Transverse colon (tissue), 4 donors: ENCODE measurements around the gene SF3B6. TPM values are rescaled to one million over a fixed set of nuclear protein-coding genes. Genes with fewer than 3 reads are reported as not detected.

ENCODE experiments used
- DNase-seq: peaks from one replicate; pipeline ENCODE4 v3.0.0-alpha.2; 2019
- H3K27ac ChIP-seq, 4 donors: fragments of 200-600 bp; sonication (generic); 2 replicates each; pipeline ENCODE4 v1.5.1; 2016 to 2018; ENCODE audit warnings: inconsistent platforms in 4 of 4
- H3K27me3 ChIP-seq: fragments of 200-600 bp; sonication (generic); 2 replicates; pipeline ENCODE4 v1.5.1; 2017; ENCODE audit warnings: inconsistent platforms
- H3K36me3 ChIP-seq, 4 donors: fragments of 200-600 bp; sonication (generic); 2 replicates each; pipeline ENCODE4 v1.5.1; 2017 to 2019; ENCODE audit warnings: inconsistent platforms in 4 of 4
- H3K4me1 ChIP-seq, 4 donors: fragments of 200-600 bp; sonication (generic); 2 replicates each; pipeline ENCODE4 v1.5.1; 2017 to 2020; ENCODE audit warnings: inconsistent platforms in 4 of 4
- H3K4me3 ChIP-seq, 4 donors: fragments of 200-600 bp; sonication (generic); 1 replicate in 1 of 4; 2 replicates in 3 of 4; pipeline versions ENCODE4 v1.5.1 to v1.6.1; 2017 to 2019; ENCODE audit warnings: inconsistent platforms in 4 of 4
- H3K9me3 ChIP-seq, 2 donors: fragments of 200-600 bp; sonication (generic); 2 replicates each; pipeline ENCODE4 v1.5.1; 2017 to 2019; ENCODE audit warnings: inconsistent platforms in 2 of 2
- EP300 ChIP-seq: sonication (generic); formaldehyde crosslinking; IDR thresholded peaks from one replicate; pipeline ENCODE4 v1.6.1; 2017; ENCODE audit warnings: antibody characterized with exemption, low read depth
- POLR2A ChIP-seq: fragments of 450-650 bp; IDR thresholded peaks from one replicate; pipeline ENCODE4 v1.6.1; 2016; ENCODE audit warnings: antibody characterized with exemption, mild to moderate bottlenecking, moderate library complexity
- POLR2AphosphoS5 ChIP-seq, 3 donors: sonication (generic); formaldehyde crosslinking; IDR thresholded peaks; one replicate each; pipeline ENCODE4 v1.6.1; 2016; ENCODE audit warnings: antibody characterized with exemption in 3 of 3
- WGBS, 2 donors: methylation state at CpG; one replicate each; pipeline ENCODE4 v1.1.5; 2018; ENCODE audit warnings: low coverage in 1 of 2; 5-methylcytosine and 5-hydroxymethylcytosine counted together
- in situ Hi-C, 4 donors: fragments of 200-750 bp; cut with MboI; loops; one replicate each; pipeline versions ENCODE4 v1.15.0 to v1.15.1; 2017; ENCODE audit warnings: low sequenced_read_pairs in 3 of 4, low pct_ligation_motif_present in 1 of 4, low pct_unique_long_range_greater_than_20kb in 1 of 4
- intact Hi-C: fragments of 100-400 bp; cut with DNase I; formaldehyde crosslinking; loops from one replicate; pipeline ENCODE4 v1.15.1; 2023; ENCODE audit warnings: low total_unique reads
- total RNA-seq, 4 donors: library from RNA; depleted of rRNA; stranded (reverse); fragments of >200 nt; gene quantifications; one replicate each; pipeline ENCODE4 v1.1.0, GENCODE V29; 2016
- TF ChIP-seq, protein P1 (sequence below), 5 experiments: fragments of 200-600 bp in 3 of 5; fragments of 450-650 bp in 2 of 5; sonication (generic) in 3 of 5; IDR thresholded peaks; 1 replicate in 2 of 5; 2 replicates in 3 of 5; pipeline ENCODE4 v1.5.1; 2016 to 2017; ENCODE audit warnings: antibody characterized with exemption in 5 of 5, inconsistent platforms in 3 of 5, mild to moderate bottlenecking in 2 of 5, moderate library complexity in 1 of 5

The SF3B6 gene
- total RNA-seq, 4 donors from 2014 or later: 17.3 to 104 (median 93.2) TPM

DNA sequence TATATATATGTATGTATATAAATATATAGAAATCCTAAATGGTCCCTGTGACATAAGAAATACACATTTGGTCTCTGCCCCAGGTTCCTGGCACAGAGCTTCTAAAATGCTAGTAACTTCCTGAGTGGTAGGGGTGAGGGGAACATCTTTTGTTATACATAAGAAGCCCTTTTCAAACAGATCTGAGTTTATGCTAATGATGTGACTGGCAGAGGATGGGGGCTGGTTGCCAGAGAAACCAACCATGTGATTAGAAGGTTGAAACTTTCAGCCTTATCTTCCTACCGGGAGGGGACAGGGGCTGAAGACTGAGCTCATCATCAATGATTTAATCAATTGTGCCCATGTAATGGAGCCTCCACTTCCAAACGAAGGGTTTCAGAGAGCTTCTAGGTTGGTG lies 49.9 kb downstream of the SF3B6 start:
- WGBS, 2 donors: 72% methylated on average over 2 of the region's 2 CpGs; no CpG with 5 or more reads in 1 of the 2 donors

DNA sequence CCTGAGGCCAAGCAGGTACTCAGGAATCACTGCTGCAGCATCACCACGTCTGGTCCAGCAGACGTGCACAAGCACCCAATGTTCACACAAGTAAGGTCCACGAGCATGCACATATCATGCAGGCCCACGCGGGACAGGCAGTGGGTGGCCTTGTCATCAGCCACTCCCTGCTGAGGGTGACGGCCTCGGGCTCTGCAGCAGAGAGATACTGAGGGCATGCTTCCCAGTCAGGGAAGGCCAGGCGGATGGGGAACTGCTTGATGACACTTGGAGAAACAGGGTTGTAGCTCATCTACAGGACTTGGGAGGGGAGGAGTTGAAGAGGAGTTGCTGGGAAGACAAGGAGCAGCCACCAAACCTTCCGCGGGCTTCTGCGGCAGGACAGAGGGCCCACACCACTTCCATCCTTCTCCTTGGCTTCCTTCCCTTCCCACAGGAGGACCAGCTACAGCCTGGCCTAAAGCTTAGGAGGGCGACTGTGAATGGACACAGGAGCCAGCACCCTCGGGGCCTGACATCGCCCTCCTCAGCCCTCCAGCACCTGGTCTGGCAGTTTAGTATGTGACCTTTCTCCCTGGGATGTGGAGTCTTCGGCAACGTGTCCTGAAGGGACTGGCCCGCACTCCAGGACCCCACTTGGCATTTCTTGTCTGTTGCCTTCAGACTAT lies 51.0 kb downstream of the SF3B6 start:
- in situ Hi-C loops: no loop called here

More for the DNA sequence above, 49.9 kb downstream of the SF3B6 start:
- intact Hi-C loops: no loop called here
- in situ Hi-C loops: no loop called here
- H3K4me1 ChIP-seq: no peaks in the 10 kb centered on the region
- DNase-seq: no peak
- no peak overlapping the region for H3K4me3 ChIP-seq
- TF ChIP-seq, protein P1, sequence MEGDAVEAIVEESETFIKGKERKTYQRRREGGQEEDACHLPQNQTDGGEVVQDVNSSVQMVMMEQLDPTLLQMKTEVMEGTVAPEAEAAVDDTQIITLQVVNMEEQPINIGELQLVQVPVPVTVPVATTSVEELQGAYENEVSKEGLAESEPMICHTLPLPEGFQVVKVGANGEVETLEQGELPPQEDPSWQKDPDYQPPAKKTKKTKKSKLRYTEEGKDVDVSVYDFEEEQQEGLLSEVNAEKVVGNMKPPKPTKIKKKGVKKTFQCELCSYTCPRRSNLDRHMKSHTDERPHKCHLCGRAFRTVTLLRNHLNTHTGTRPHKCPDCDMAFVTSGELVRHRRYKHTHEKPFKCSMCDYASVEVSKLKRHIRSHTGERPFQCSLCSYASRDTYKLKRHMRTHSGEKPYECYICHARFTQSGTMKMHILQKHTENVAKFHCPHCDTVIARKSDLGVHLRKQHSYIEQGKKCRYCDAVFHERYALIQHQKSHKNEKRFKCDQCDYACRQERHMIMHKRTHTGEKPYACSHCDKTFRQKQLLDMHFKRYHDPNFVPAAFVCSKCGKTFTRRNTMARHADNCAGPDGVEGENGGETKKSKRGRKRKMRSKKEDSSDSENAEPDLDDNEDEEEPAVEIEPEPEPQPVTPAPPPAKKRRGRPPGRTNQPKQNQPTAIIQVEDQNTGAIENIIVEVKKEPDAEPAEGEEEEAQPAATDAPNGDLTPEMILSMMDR (IDR thresholded peaks at IDR 0.05): no peak
- TF ChIP-seq POLR2A: no peak
- TF ChIP-seq EP300: no peak
- no peak for TF ChIP-seq POLR2AphosphoS5 (IDR thresholded peaks at IDR 0.05)
- peaks cover 0 to 15% (median 6%) of the 10 kb centered on the region in 4 donors for H3K36me3 ChIP-seq
- H3K9me3 ChIP-seq: no peaks in the 10 kb centered on the region
- H3K27me3 ChIP-seq: no peaks in the 10 kb centered on the region
- H3K27ac ChIP-seq: no peak overlapping the region

DNA sequence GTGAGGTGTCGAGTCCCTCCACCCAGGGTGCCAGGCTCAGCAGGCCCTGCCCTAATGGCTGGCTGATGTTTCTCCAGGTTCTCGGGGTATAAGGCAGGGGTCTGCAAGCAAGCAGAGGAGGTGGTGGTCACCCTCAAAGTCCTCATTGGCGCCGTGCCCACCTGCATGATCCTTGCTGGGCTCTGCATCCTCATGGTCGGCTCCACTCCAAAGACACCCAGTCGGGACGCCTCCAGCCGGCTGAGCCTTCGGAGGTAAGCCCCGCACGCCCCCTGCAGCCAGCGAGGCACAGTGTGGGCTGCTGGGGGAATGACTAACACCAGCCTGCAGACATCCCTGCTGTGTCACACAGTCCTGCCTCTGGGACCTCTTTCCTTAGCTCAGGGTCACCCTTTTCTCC lies 52.1 kb downstream of the SF3B6 start:
- DNase-seq: no peak
- 75% methylated on average over 12 of the region's 12 CpGs; no CpG with 5 or more reads in 1 of the 2 donors for WGBS, 2 donors
- in situ Hi-C loops: no loop called here
- no peak for TF ChIP-seq EP300
- no peak for TF ChIP-seq POLR2AphosphoS5 (IDR thresholded peaks at IDR 0.05)
- TF ChIP-seq, protein P1 (IDR thresholded peaks at IDR 0.05): no peak
- TF ChIP-seq POLR2A: no peak
- Histone ChIP-seq H3K27ac (no peak overlapping the region), H3K36me3 (no peaks in the 10 kb centered on the region), H3K27me3 (no peaks in the 10 kb centered on the region), H3K9me3 (no peaks in the 10 kb centered on the region), H3K4me3 (no peak overlapping the region), H3K4me1 (no peaks in the 10 kb centered on the region)
- intact Hi-C loops: no loop called here

More for the DNA sequence above, 51.0 kb downstream of the SF3B6 start:
- intact Hi-C loops: no loop called here
- H3K4me1 ChIP-seq: no peaks in the 10 kb centered on the region
- no peak overlapping the region for H3K27ac ChIP-seq
- no peak for DNase-seq
- WGBS, 2 donors: 93 to 100% methylated on average over 3 to 17 of the region's 17 CpGs
- peaks cover 0 to 5% (median 2%) of the 10 kb centered on the region in 4 donors for H3K36me3 ChIP-seq
- H3K4me3 ChIP-seq: no peak overlapping the region
- H3K9me3 ChIP-seq: no peaks in the 10 kb centered on the region
- TF ChIP-seq POLR2AphosphoS5 (IDR thresholded peaks at IDR 0.05): no peak
- TF ChIP-seq, protein P1 (IDR thresholded peaks at IDR 0.05): no peak
- H3K27me3 ChIP-seq: no peaks in the 10 kb centered on the region

GRCh38 chr2:24022975-24023575 lies 53.1 kb downstream of the SF3B6 start:
- H3K4me3 ChIP-seq: no peak overlapping the region
- no peaks in the 10 kb centered on the region for H3K9me3 ChIP-seq
- intact Hi-C loops (no loop called here), in situ Hi-C loops (no loop called here)
- TF ChIP-seq POLR2A (no peak), POLR2AphosphoS5 (IDR thresholded peaks at IDR 0.05) (no peak), EP300 (no peak)
- TF ChIP-seq, protein P1 (IDR thresholded peaks at IDR 0.05): no peak
- no peaks in the 10 kb centered on the region for H3K36me3 ChIP-seq
- no peaks in the 10 kb centered on the region for H3K27me3 ChIP-seq
- no peaks in the 10 kb centered on the region for H3K4me1 ChIP-seq
- no peak for DNase-seq
- no peak overlapping the region for H3K27ac ChIP-seq
- WGBS, 2 donors: 94% methylated on average over 14 of the region's 16 CpGs; no CpG with 5 or more reads in 1 of the 2 donors
